UCSD-AML1 (cell line): ENCODE results near the gene G6PC1.
A peak's percentile ranks its signal among the peaks of the same experiment; 100 is the strongest.
"Not testable (repeated sequence)": the region's sequence is repeated elsewhere in the genome, so short reads cannot be mapped to it uniquely, and the experiment has no call there.

Source experiments
- DNase-seq: peaks from one replicate; lab custom pipeline; 2025; ENCODE audit not compliant: unreplicated experiment; lab: John Stamatoyannopoulos, UW

G6PC1 gene

DNA sequence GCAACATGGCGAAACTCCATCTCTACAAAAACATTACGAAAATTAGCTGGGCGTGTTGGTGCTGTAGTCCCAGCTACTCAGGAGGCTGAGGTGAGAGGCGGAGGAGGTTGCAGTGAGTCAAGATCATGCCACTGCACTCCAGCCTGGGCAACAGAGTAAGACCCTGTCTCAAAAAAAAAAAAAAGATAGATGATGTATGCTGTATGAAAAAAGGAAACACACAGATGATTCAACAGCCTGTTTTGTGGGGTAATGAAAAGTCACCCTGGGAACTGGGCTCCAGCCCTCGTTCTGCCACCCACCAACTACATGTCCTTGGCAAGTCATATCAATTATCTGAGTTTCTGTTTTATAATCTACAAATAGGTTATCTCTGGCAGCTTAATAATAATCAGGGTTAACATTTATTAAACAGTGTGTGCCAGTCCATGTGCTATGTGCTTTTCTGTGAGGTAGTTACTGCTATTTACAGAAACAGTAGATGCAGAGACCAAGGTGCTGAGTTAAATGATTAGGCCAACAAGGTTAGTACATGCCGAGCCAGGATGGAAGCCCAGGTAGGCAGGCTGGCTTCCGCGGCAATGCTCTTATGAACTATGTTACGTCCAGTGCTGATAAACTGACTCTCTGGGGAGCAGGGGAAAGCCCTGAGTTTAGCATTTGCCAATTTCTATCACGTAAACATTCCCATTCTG, 1.1 kb downstream of the G6PC1 start:
- no peak for DNase-seq

DNA sequence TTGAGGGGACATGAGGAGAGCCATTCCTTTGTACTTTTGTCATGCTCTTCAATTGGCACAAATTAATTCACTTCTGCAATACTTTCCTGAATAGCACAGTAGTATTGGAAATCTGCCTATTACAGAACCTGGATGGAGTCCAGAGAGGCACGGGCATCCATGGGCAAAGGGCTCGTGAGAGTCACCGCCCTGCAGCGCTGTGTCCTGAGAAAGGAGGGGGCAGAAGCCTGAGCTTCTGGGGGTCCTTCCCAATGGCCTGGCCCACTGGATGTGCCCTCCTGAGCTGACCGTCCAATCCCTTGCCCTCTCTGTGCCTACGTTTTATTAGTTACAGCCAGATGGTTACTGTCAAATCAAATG, 3.5 kb downstream of the G6PC1 start:
- DNase-seq: no peak

DNA sequence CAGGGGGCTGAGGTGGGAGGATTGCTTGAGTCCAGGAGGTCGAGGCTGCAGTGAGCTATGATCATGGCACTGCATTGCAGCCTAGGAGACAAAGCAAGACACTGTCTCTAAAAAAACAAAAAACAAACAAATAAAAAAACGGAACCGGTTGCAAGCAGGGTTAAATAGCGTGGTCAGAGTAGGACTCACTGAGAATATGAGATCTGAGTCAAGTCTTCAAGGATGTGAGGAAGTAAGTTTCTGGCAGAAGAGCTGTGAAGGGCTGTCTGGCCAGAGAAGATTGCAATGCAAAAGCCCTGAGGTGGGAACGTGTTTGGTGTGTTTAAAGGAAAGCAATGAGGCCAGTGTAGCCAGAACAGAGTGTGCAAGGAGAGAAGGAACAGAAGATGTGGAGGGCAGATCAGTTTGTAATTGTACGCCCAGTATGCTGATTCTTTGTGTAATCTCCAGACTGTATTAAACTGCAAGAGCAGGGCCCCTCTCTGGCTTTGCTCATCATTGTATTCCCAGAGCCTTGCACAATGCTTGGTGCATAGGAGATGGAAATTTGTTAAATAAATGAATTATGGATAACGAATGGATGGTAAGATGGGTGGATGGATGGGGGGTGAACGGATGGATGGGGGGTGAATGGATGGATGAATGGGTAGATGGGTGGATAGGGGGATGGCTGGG, 6.3 kb downstream of the G6PC1 start:
- no peak for DNase-seq

DNA sequence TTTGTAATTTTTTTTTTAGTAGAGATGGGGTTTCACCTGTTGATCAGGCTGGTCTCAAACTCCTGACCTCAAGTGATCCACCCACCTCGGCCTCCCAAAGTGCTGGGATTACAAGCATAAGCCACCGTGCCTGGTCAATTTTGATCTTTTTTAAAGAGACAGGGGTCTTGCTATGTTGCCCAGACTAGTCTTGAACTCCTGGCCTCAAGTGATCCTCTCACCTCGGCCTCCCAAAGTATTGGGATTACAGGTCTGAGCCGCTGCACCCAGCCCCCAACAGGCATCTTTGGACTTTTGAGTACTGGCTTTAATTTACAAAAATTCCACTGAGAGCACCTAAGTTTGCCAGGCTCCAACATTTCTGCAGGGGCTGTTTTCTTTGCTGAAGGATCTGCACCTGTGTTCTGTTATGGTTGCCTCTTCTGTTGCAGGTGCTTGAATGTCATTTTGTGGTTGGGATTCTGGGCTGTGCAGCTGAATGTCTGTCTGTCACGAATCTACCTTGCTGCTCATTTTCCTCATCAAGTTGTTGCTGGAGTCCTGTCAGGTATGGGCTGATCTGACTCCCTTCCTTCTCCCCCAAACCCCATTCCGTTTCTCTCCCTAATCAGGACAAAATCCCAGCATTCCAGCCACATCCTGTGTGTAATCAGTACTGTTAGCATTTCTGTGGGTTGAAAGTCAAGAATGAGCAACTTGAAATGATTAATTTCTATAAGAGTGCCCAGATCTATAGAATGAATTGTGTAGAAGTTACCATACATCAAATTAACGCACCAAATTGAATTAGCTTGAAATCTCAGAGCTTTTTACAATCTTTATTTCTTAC, 8.5 kb downstream of the G6PC1 start:
- DNase-seq: no peak

DNA sequence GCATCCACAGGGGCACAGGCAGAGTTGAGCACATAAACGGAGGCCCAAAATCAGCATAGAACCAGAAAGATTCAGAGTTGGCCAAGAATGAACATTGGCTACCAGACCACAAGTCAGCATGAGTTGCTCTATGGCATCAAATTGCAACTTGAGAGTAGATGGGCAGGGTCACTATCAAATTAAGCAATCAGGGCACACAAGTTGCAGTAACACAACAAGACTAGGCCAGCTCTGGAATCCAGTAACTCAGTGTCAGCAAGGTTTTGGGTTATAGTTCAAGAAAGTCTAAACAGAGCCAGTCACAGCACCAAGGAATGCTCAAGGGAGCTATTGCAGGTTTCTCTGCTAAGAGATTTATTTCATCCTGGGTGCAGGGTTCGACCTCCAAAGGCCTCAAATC, 12.9 kb downstream of the G6PC1 start:
- DNase-seq: no peak

DNA sequence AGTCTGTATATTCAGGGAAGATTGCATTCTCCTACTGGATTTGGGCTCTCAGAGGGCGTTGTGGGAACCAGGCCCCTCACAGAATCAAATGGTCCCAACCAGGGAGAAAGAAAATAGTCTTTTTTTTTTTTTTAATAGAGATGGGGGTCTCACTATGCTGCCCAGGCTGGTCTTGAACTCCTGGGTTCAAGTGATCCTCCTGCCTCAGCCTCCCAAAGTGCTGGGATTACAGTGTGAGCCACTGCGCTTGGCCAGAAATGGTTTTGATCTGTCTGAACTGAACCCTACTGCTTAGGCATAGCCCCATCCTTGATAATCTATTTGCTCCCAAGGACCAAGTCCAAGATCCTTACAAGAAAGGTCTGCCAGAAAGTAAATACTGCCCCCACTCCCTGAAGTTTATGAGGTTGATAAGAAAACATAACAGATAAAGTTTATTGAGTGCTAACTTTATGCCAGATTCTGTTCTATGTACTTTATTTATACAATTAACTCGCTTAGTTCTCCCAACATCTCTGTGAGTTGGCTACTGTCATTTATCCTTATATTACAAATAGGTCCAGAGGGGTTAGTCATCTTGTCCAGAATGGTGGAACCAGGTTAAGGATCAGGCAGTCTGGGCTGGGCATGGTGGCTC, 13.5 kb downstream of the G6PC1 start:
- DNase-seq: no peak

DNA sequence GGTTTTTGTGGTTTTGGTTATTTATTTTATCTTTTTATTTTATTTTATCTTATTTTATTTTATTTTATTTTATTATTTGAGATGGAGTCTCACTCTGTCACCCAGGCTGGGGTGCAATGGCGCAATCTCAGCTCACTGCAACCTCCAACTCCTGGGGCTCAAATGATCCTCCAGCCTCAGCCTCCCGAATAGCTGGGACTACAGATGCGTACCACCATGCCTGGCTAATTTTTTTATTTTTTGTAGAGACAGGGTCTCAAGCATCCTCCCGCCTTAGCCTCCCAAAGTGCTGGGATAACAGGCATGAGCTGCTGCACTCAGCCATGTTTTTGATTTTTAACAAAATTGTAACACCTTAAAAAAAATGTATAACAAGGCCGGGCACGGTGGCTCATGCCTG, 14.7 kb downstream of the G6PC1 start:
- not testable (repeated sequence) for DNase-seq

DNA sequence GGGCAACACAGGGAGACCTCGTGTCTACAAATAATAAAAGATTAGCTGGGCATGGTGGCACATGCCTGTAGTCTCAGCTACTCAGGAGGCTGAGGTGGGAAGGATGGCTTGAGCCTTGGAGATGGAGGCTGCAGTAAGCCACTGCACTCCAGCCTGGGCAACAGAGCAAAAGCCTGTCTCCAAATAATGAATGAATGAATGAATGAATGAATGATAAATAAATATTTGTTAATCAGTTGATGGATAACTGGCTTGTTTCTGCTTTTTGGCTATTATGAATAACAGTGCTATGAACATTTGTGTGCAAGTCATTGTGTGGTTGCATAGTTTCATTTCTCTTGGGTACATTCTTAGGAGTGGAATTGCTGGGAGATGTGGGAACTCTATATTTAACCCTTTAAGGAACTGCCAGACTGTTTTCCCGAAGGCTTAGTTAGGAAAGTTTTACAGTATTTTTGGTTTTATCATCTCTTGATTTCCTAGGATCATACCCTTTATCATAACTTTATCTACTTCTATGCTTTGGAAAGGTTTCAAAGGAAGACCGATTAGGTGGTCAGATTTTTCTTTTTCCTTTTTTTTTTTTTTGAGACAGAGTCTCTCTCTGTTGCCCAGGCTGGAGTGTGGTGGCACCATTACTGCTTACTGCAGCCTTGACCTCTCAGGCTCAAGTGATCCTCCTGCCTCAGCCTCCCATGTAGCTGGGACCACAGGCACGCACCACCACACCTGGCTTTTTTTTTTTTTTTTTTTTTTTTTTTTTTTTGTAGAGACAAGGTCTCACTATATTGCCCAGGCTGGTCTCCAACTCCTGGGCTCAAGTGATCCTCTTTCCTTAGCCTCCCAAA, 16.0 kb downstream of the G6PC1 start:
- DNase-seq: not testable (repeated sequence)

DNA sequence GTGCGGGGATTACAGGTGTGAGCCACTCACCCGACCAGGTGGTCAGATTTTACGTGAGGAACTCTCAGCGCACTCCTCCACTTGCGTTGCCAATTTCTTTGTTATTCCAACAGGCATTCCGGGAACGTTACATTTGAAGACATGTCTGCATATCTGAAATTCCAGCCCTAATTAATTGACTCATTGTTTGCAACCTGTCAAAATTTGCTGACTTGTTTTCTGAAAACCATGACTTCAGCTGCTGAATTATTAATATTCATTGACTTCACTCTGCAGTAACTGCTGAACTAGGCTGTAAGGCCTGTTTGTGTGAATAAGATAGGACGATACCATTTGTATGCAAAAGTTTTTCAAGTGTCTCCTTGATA, 16.6 kb downstream of the G6PC1 start:
- no peak for DNase-seq

DNA sequence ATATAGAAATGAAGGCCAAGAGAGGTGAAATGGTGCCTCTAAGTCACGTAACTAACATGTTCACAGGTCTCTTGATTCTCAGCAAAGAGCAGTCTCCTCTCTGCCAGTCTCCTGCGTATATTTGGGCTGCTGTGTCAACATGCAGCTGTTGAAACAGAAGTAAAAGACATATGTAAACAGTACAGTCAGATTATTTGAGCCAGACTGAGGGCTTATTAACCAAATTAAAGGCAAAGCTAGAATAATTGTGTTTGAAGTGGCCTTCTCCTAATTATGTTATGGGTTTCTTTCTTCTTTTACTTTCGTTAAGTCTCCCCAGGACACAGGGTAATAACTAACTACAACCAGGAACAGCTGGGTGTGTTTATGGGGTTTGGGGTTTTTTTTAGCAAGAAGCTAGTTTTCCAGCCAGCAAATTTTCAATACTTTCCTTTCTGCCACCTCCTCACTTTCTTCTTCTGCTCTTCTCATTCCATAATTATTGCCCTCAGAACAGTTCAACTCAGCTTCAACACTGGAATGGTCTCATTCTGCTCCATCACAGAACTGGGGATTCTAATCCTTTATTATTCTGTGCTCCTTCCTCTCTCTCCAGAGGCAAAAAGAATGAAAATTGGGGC, 18.4 kb downstream of the G6PC1 start:
- DNase-seq: no peak

DNA sequence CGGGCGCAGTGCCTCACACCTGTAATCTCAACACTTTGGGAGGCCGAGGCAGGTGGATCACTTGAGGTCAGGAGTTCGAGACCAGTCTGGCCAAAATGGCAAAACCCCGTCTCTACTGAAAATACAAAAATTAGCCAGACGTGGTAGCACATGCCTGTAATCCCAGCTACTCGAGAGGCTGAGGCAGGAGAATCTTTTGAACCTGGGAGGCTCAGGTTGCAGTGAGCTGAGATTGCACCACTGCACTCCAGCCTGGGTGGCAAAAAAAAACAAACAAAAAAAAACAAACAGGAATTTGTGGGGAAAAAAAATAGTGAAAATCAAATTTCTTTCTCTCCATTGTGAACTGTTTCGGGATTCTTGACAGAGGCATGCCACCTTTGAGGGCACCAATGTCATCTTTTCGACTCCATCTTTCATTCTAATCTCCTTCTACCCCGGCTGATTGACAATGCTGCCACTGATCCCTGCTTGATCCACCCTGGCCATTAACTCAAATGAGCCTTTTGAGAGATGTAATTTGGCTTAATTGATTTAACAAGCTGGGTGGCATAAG, 19.0 kb downstream of the G6PC1 start:
- DNase-seq: not testable (repeated sequence)

DNA sequence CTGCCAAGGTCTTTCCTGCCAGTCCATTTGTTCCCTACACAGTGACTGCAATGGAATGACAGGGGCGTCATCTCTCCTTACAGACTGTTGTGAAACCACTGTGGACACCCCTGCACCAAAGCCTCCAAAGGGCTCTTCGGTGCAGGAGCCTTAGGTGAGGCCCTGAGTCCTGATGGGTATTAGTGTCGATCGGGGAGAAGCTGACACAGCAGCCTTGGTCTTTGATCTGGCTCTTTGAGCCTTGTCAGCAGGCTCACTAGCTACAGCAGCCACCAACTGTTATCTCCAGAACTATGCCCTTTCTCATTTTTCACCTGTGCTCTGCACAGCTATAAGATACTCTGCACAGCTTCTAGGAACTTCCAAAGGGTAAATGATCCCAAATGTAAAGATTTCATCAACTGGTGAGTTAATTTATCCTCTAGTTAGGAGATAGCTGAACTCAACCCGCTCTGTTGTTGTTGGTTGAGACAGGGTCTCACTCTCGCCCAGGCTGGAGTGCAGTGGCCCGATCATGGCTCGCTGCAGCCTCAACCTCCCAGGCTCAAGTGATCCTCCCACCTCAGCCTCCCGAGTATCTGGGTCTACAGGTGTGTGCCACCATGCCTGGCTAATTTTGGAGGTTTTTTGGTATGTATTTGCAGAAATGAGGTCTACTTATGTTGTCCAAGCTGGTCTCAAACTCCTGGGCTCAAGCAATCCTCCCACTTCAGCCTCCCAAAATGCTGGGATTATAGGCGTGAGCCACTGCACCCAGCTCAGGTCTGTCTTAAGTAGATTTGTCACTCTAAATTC, 19.7 kb downstream of the G6PC1 start:
- no peak for DNase-seq

DNA sequence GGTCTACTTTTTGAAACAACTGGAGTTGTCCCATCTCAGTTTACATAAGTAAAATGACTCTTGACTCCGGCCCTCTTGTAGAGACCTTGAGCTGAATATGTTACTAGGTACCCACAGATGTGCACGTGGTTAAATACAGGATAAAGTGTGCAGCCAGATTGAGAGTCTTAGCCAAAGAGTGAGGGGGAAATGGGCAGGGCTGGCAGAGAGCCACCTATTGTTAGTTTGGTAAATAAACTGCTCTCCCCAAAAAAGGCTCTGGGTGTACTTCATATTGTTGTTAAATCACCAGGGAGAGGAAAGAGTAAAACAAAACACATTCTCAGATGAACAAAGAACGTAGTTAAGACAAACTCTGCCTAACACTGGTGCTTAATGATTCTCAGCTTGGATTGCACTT, 20.3 kb downstream of the G6PC1 start:
- DNase-seq: no peak

DNA sequence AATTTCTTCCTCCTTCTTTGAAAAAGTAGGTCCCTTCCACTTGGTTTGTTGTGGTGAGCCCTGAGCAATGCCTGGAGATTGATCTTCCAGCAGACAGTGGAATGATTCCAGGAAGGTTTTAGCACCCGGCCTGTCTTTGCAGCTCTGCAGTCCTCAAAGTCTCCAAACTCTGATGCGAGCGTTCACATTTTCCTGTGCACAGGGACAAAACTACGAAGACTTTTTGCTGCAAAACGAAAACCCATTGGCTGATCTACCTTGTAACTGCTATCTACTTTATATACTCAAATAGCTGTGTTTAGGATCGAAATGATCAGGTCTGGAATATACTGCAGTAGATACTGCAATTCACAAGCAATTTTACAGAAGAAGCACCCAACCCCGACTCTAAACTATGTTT, 21.7 kb downstream of the G6PC1 start:
- no peak for DNase-seq

DNA sequence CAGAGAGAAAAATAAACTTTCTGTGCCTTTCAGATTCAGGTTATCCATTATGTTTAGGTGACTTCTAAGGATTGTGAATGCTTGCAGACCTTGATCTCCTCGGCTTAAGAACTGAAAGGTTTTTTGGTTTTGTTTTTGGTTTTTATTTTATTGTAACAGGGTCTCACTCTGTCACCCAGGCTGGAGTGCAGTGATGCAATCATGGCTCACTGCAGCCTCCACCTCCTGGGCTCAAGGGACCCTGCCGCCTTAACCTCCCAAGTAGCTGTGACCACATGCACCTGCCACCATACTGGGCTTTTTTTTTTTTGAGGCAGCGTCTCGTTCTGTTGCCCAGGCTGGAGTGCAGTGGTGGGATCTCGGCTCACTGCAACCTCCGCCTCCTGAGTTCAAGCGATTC, 22.9 kb downstream of the G6PC1 start:
- DNase-seq: not testable (repeated sequence)

DNA sequence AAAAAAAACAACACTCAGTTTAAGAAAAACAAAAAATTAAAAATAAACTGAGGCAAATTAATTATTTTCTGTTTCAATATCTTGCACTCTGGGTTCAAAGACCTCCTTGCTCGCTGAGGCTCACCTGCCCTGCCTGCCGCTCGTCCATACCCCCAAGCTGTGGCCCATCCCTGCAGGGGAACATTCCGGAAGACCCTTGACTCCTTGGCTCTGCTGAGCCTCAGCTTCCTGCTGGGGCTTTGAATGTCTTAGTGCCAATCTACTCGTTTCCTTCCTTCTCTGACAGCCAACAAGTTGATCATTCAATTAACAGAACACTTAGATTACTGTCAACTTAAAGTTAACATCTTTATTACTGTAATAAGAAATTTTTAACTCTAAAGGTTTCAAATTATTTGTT, 24.3 kb downstream of the G6PC1 start:
- DNase-seq: peak; percentile 29

DNA sequence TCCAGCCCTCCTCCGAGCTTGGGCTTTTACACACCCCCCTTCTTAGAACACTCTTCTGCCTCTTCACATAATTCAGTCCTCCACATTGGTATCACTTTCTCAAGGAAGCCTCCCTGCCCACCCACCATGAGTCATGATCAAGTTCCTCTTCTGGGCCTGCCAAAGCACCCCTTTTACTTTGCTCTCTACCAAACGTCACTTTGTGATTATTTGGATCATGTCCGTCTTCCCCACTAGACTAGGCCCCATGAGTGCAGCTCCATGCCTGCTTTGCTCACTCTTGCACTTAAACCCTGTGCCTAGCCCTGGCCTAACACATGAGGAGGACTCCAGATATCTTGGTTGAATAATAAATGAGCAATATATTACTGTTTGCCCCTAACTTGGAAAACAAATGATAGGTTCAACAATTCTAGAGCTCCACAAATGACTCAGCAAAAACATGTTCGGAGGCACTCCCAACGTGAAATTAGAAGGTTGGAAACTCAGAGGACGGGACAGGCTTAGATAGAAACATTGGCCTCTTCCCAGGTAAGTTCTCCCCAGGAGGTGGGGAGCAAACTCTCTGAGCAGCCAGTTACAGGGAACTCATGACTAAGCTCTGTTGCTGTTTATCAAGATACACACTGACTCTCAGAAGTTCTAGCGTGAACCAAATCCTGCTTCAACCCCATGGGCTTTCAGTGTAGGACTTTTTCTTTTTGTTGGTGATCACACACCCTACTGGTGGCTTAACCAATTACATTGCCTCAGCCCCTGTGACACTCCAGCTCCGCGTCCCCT, 28.3 kb downstream of the G6PC1 start:
- peak; percentile 71 for DNase-seq

DNA sequence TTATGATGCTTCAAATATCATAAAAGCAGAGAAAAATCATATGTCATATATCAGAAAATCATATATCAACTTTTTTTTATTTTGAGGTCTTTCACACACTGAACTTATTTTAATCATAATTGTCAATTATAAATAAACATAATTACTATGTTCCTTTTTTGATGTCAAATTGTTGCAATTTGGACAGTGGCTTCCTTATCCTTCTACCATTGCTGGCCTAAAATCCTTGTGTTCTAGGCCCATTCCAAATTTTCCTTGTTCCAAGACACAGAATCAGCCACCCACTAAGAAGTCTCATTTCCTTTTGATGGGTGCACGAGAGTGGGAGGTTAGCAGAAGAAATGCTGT, 28.9 kb downstream of the G6PC1 start:
- no peak for DNase-seq
